Measurements from ENCODE around the gene MRAS. TPM values are rescaled to one million over a fixed set of nuclear protein-coding genes. Genes with fewer than 3 reads are reported as not detected.
A peak's percentile ranks its signal among the peaks of the same experiment; 100 is the strongest.

Gene MRAS
- total and polyA plus RNA-seq, 4 experiments from 2014 or later: 1.3 to 2.0 TPM; not detected in 2

DNA sequence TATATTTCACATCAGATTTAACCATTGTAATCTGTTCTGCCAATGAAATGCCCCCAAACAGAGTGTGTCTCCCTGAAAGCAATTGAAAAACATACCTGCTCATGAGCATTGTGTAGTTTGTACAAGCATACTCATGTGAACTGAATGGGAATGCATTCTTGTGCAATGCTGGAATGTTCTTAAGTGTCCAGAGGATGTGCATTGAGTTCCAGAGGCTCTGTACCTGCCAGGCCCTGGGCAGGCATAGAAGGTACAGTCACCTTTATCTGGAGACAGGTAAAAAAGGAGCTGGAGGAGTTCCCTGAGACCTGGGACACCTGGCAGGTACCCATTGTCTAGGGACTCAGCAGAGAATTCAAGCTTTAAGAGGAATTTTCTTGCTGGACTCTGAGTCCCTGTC is 2.8 kb downstream of the MRAS start:
- no peak overlapping the region for H3K27ac Mint-ChIP-seq

DNA sequence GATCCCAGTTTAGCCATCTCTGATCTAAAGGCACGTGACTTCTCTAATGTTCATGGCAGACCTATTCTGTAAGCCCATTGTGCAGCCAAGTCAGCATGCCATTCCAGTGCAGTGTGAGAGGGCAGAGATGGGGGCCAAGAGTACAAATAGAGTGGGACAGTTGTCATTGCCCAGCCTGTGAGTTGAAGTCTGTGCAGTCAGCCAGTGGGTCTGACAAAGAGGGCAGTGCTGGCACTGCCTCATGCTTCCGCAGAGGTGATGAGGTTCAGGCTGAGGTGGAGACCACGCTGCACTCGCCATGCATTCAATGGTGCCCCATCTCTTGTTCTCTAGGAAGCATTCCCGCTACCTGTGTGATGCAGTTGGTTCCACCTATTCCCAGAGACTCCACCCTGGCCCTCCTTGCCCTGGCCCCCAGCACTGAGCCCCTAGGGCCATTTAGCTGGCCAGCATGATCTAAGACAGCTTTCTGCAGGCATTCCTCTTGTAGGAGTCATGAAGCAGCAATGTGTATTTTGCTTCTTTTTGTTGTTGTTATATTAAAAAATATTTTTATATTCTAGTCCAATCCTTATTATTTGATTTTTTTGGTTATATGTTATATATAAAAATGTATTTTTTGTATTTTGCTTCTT is 3.7 kb downstream of the MRAS start:
- no peaks in the 10 kb centered on the region for H3K27me3 ChIP-seq (ENCODE audit: insufficient read depth, low read length)
- Mint-ChIP-seq H3K9me3 (peaks cover 0 to 4% (median 0%) of the 10 kb centered on the region in 8 donors), H3K27ac (no peak overlapping the region), H3K4me3 (no peak overlapping the region), H3K36me3 (peaks cover 0 to 3% of the 10 kb centered on the region in 2 donors), H3K27me3 (peaks cover 11 to 15% of the 10 kb centered on the region in 2 donors), H3K4me1 (peaks cover 2 to 11% (median 7%) of the 10 kb centered on the region in 4 donors)
- H3K36me3 ChIP-seq (ENCODE audit: insufficient read depth, low read length): no peaks in the 10 kb centered on the region
- H3K4me1 ChIP-seq (ENCODE audit: insufficient read depth, low read length): no peaks in the 10 kb centered on the region
- intact Hi-C loops (cut with micrococcal nuclease): no loop called here
- H3K27ac ChIP-seq (ENCODE audit: low read depth, low read length): no peak overlapping the region
- CTCF ChIA-PET (ENCODE audit: partially characterized antibody): interaction anchor here (1.7 kb wide), 1 partner anchor 24 kb away, joined by 3 read pairs; no protein-coding TSS in a partner anchor
- H3K4me3 ChIP-seq (ENCODE audit: low read length in 2 of 2): no peak overlapping the region
- no peaks in the 10 kb centered on the region for H3K9me3 ChIP-seq (ENCODE audit: control insufficient read depth in 1 of 2, low read length in 2 of 2)
- POLR2A ChIA-PET (ENCODE audit: partially characterized antibody): no interaction called here
- no peak for DNase-seq

More for the DNA sequence above, 2.8 kb downstream of the MRAS start:
- Histone ChIP-seq H3K4me1 (ENCODE audit: insufficient read depth, low read length) (no peaks in the 10 kb centered on the region), H3K27me3 (ENCODE audit: insufficient read depth, low read length) (no peaks in the 10 kb centered on the region), H3K27ac (ENCODE audit: low read depth, low read length) (no peak overlapping the region), H3K36me3 (ENCODE audit: insufficient read depth, low read length) (no peaks in the 10 kb centered on the region), H3K4me3 (ENCODE audit: low read length in 2 of 2) (no peak overlapping the region), H3K9me3 (ENCODE audit: control insufficient read depth in 1 of 2, low read length in 2 of 2) (no peaks in the 10 kb centered on the region)
- intact Hi-C loops (cut with micrococcal nuclease): no loop called here
- H3K9me3 Mint-ChIP-seq: peaks cover 0 to 4% (median 0%) of the 10 kb centered on the region in 8 donors
- peaks cover 16 to 21% of the 10 kb centered on the region in 2 donors for H3K27me3 Mint-ChIP-seq
- DNase-seq: no peak
- peaks cover 2 to 12% (median 7%) of the 10 kb centered on the region in 4 donors for H3K4me1 Mint-ChIP-seq
- peaks cover 0 to 3% of the 10 kb centered on the region in 2 donors for H3K36me3 Mint-ChIP-seq
- peak overlapping the region in 1 of 8 donors; percentile 17 for H3K4me3 Mint-ChIP-seq
- ChIA-PET POLR2A (ENCODE audit: partially characterized antibody) (no interaction called here), CTCF (ENCODE audit: partially characterized antibody) (interaction anchor here (1.0 to 1.7 kb wide), 3 partner anchors 23 to 572 kb away, joined by 3 to 4 read pairs (median 3); no protein-coding TSS in a partner anchor)

DNA sequence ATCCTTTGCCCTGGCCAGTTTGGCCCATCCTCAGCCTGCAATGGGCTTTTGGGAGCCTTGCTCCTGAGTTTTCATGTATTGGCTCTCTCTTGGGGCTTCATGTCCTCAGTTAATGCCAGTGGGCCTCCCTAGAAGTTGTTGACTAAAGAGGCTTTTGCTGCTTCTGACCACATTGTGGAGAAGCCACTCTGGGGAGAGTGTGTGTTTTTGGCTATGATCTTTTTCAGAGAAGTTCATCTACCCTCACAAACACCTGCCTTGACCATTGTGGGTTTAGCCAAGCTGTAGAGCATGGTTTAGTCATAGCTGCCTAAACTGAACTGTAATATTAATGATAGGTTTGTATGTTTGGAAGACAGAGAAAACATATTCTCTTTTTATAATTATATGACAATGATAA is 6.0 kb downstream of the MRAS start:
- Histone ChIP-seq H3K4me1 (ENCODE audit: insufficient read depth, low read length) (no peaks in the 10 kb centered on the region), H3K36me3 (ENCODE audit: insufficient read depth, low read length) (no peaks in the 10 kb centered on the region), H3K4me3 (ENCODE audit: low read length in 2 of 2) (no peak overlapping the region), H3K27ac (ENCODE audit: low read depth, low read length) (no peak overlapping the region), H3K9me3 (ENCODE audit: control insufficient read depth in 1 of 2, low read length in 2 of 2) (no peaks in the 10 kb centered on the region), H3K27me3 (ENCODE audit: insufficient read depth, low read length) (no peaks in the 10 kb centered on the region)
- Mint-ChIP-seq H3K36me3 (no peaks in the 10 kb centered on the region), H3K27me3 (peaks cover 4 to 8% of the 10 kb centered on the region in 2 donors), H3K4me3 (no peak overlapping the region), H3K27ac (no peak overlapping the region), H3K9me3 (no peaks in the 10 kb centered on the region), H3K4me1 (no peaks in the 10 kb centered on the region)
- intact Hi-C loops (cut with micrococcal nuclease): no loop called here
- POLR2A ChIA-PET (ENCODE audit: partially characterized antibody): no interaction called here
- no peak for DNase-seq
- CTCF ChIA-PET (ENCODE audit: partially characterized antibody): no interaction called here

DNA sequence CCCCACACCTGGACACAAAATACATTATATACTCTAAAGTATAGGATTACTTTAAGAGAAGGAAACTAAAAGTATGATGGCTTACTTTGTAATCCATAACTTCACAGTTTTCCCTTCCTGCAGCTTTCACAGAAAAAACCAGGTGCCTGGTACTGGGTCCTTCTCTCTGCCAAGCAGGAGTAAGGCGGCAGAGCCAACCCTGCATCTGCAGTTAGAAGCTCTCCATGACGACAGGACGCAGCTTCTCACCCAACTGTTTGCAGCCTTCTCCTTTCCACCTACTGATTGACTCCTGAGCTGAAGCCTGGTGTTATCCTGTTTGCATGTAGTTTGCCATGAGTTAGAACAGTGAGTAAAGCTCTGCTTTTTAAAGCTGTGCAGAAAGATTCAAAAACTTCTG is 6.7 kb downstream of the MRAS start:
- CTCF ChIA-PET (ENCODE audit: partially characterized antibody): interaction anchor here (0.8 kb wide), 1 partner anchor 286 kb away, joined by 3 read pairs; no protein-coding TSS in a partner anchor
- Mint-ChIP-seq H3K27me3 (peaks cover 3 to 4% of the 10 kb centered on the region in 2 donors), H3K4me1 (no peaks in the 10 kb centered on the region), H3K4me3 (no peak overlapping the region), H3K36me3 (no peaks in the 10 kb centered on the region), H3K9me3 (no peaks in the 10 kb centered on the region), H3K27ac (no peak overlapping the region)
- intact Hi-C loops (cut with micrococcal nuclease): no loop called here
- Histone ChIP-seq H3K27me3 (ENCODE audit: insufficient read depth, low read length) (no peaks in the 10 kb centered on the region), H3K4me1 (ENCODE audit: insufficient read depth, low read length) (no peaks in the 10 kb centered on the region), H3K9me3 (ENCODE audit: control insufficient read depth in 1 of 2, low read length in 2 of 2) (no peaks in the 10 kb centered on the region), H3K36me3 (ENCODE audit: insufficient read depth, low read length) (no peaks in the 10 kb centered on the region), H3K4me3 (ENCODE audit: low read length in 2 of 2) (no peak overlapping the region), H3K27ac (ENCODE audit: low read depth, low read length) (no peak overlapping the region)
- no peak for DNase-seq
- POLR2A ChIA-PET (ENCODE audit: partially characterized antibody): no interaction called here

DNA sequence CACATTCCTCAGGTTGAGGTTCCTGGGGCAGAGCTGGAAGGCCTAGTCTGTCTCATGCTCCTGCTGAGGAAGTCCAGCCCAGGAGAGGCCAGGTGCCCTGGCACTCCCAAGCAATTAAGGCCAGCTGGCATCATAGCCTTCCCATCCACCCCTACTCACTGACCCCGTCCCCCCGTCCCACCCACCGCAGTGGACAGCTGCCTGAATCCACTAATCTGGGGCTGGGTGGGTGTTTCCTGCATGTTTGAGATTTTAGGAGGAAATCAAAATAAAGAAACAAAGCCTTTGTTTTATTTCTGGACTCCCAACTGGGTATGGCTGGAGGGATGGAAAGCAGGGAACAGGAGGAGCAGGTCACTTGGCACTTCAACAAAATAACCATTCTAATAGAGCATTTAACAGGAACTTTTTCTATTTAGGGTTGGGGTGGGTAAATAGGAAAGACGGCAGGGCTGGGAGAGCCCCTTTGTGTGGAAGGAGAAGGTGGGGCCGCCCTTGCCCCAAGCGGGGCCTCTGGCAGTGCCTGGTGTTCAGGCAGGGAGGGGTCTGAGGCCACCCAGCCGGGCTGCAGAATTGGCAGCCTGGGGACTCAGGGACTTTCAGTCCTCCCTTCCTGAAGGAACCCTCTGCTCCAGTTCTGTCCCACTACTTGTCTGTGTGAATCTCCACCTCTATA is 8.5 kb downstream of the MRAS start:
- Mint-ChIP-seq H3K27me3 (peaks cover 0 to 4% of the 10 kb centered on the region in 2 donors), H3K9me3 (no peaks in the 10 kb centered on the region), H3K27ac (no peak overlapping the region), H3K36me3 (no peaks in the 10 kb centered on the region), H3K4me1 (no peaks in the 10 kb centered on the region), H3K4me3 (no peak overlapping the region)
- Histone ChIP-seq H3K27ac (ENCODE audit: low read depth, low read length) (no peak overlapping the region), H3K4me1 (ENCODE audit: insufficient read depth, low read length) (no peaks in the 10 kb centered on the region), H3K36me3 (ENCODE audit: insufficient read depth, low read length) (no peaks in the 10 kb centered on the region), H3K27me3 (ENCODE audit: insufficient read depth, low read length) (no peaks in the 10 kb centered on the region), H3K9me3 (ENCODE audit: control insufficient read depth in 1 of 2, low read length in 2 of 2) (no peaks in the 10 kb centered on the region), H3K4me3 (ENCODE audit: low read length in 2 of 2) (no peak overlapping the region)
- intact Hi-C loops (cut with micrococcal nuclease): no loop called here
- POLR2A ChIA-PET (ENCODE audit: partially characterized antibody): no interaction called here
- no peak for DNase-seq
- CTCF ChIA-PET (ENCODE audit: partially characterized antibody): no interaction called here

DNA sequence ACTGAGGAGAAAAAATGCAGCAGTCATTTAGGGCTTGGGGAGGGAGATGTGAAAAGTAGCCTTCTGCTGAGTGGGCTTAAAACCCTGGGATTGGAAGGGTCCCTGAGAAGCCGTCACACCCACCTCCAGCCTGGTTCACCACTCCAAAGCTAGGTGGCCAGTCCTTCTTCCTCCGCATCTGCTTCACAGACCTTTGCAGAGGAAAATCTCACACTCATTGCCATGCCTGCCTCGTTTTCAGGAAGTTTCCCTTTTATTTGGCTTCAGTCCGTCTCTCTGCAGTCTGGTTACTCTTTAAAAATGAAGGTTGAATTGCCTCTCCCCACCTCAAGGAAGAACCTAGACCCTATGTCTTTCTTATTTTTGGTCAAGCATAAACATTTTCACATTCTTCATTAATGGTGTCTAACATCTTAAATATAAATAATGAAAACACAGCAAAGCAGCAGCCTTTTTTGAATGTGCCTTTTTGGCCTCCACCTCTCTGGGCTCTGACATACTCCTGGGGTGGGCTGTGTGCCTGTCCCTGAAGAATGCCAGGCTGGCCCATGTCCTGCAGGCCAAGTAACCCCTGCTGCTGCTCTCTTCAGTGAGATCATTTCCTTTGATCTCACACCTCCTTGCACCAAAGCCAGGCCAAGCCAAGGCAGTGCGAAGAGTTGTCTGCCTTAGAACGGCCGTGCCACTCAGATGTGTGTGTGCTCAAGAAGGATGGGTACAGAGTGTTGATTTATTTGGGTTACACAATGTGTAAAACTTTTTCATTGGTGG is 11.0 kb downstream of the MRAS start:
- Histone ChIP-seq H3K36me3 (ENCODE audit: insufficient read depth, low read length) (no peaks in the 10 kb centered on the region), H3K27me3 (ENCODE audit: insufficient read depth, low read length) (no peaks in the 10 kb centered on the region), H3K4me3 (ENCODE audit: low read length in 2 of 2) (no peak overlapping the region), H3K27ac (ENCODE audit: low read depth, low read length) (no peak overlapping the region), H3K4me1 (ENCODE audit: insufficient read depth, low read length) (no peaks in the 10 kb centered on the region), H3K9me3 (ENCODE audit: control insufficient read depth in 1 of 2, low read length in 2 of 2) (no peaks in the 10 kb centered on the region)
- Mint-ChIP-seq H3K36me3 (no peaks in the 10 kb centered on the region), H3K27ac (no peak overlapping the region), H3K4me3 (no peak overlapping the region), H3K4me1 (no peaks in the 10 kb centered on the region), H3K9me3 (no peaks in the 10 kb centered on the region), H3K27me3 (peaks cover 1 to 2% of the 10 kb centered on the region in 2 donors)
- POLR2A ChIA-PET (ENCODE audit: partially characterized antibody): no interaction called here
- CTCF ChIA-PET (ENCODE audit: partially characterized antibody): no interaction called here
- no peak for DNase-seq
- intact Hi-C loops (cut with micrococcal nuclease): no loop called here
